Choroid plexus epithelial cell (primary cell): ENCODE measurements around the gene VRK3.

Source experiments
- DNase-seq: peaks from one replicate; pipeline ENCODE4 v3.0.0-alpha.2; 2010; ENCODE audit warnings: low read depth
- H3K4me3 ChIP-seq: 2 replicates; pipeline ENCODE4 v1.5.1; 2011; ENCODE audit warnings: low read depth, mild to moderate bottlenecking, control low read depth, low read length, moderate library complexity
- TF ChIP-seq, protein P1 (sequence below): conservative IDR thresholded peaks from 2 replicates; pipeline ENCODE4 v1.5.1; 2011; ENCODE audit warnings: low read depth, mild to moderate bottlenecking, control low read depth, inconsistent platforms, low read length, moderate library complexity

Gene VRK3

DNA sequence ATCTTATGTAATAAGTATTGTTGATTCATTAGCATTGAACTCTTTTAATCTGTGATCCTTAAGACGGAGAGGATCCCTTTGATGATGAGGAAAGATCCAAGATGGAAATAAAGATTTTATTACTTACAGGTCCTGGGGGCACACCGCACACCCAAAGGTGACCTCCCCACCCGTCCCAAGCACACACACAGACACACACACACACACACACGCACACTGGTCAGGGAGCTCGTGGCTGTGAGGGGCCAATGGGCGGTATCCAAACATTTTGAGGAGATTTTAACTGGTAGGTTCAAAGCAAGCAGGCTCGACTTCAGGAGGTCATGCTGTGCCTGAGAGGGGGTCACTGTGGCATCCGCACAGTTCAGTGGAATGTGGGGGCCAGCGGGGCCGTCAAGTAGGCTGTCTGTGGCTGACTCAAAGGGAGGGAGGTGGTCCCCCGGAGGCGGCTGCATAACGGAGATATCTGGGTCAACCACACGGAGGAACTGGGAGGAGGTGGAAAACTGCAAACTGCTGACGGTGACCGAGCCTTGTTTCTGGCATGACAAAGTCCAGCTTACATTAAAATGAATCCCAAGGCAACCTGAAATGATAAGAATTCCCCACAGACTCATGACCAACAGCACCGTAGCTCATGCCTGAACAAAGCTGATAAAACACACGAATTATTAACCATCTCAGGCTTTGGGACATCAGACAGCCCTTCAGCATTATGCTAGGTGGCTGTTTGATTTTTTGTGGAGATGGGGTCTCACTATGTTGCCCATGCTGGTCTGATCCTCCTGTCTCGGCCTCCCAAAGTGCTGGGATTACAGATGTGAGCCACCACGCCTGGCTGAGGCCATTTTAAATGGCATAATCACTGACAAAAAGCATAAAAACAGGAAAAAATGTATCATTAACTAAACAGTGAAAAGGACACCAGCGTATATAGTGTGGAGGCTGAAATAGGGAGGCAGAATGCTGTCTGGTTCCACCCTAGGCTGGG lies 43.3 kb downstream of the VRK3 start:
- TF ChIP-seq, protein P1, sequence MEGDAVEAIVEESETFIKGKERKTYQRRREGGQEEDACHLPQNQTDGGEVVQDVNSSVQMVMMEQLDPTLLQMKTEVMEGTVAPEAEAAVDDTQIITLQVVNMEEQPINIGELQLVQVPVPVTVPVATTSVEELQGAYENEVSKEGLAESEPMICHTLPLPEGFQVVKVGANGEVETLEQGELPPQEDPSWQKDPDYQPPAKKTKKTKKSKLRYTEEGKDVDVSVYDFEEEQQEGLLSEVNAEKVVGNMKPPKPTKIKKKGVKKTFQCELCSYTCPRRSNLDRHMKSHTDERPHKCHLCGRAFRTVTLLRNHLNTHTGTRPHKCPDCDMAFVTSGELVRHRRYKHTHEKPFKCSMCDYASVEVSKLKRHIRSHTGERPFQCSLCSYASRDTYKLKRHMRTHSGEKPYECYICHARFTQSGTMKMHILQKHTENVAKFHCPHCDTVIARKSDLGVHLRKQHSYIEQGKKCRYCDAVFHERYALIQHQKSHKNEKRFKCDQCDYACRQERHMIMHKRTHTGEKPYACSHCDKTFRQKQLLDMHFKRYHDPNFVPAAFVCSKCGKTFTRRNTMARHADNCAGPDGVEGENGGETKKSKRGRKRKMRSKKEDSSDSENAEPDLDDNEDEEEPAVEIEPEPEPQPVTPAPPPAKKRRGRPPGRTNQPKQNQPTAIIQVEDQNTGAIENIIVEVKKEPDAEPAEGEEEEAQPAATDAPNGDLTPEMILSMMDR, result no peak
- no peak overlapping the region for H3K4me3 ChIP-seq
- DNase-seq, result peak; percentile 19

DNA sequence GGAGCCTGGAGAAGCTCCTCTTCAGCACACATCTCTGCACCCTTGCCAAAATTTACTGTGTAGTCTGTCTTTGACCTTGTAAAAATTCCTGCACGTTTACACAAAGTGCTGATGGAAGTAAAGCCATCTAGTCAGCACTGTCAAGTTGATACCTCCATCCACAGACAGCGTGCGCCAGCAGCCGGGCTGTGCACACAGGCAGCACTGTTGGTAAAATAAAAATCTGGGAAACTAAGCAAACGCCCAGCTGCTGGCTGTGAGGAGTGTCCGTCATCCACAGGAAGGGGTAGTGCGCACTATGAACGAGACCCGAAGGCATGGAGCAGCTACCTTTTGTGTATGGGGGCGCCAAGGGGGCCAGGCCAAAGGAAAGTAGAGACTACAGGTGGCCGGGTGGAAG lies 46.8 kb downstream of the VRK3 start:
- no peak for DNase-seq
- TF ChIP-seq, protein P1, result no peak
- no peak overlapping the region for H3K4me3 ChIP-seq

DNA sequence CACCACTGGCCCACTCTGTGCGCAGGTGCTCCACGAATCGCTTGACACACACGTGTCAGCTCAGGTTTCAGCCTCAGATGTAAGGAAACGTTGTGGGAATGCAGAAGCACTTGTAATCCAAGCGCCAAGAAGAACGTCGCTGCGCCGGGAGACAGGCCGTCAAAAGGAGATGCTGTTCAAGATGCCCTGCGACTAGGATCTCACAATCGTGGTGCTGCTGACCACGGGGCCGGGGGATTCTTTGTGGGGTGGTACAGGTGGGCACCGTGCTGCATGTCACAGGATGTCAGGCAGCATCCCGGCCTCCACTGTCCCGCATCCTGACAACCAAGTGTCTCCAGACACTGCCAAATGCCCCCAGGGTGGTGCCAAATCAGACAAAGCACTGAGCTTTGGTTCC lies 47.3 kb downstream of the VRK3 start:
- H3K4me3 ChIP-seq, result no peak overlapping the region
- TF ChIP-seq, protein P1, result no peak
- no peak for DNase-seq

DNA sequence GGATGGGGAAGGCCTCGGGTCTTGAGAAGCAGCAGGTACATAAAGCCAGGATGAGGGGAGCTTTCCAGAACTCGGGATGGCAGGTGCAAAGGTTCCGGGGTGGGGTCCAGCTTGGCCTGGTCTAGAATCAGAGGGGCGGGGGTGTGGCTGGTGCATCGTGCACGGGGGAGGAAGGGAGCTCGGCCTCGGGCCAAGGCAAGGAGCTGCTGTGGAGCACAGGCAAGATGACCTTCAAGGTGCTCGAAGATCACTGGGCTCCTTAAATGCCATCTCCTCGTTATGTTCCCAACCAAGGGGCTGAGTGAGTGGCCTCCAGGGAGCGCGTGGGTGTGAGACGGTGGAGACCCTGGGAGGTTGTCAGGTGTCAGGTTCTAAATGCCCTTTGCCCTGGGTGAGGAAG lies 48.1 kb downstream of the VRK3 start:
- DNase-seq, result no peak
- TF ChIP-seq, protein P1, result no peak
- H3K4me3 ChIP-seq, result no peak overlapping the region

DNA sequence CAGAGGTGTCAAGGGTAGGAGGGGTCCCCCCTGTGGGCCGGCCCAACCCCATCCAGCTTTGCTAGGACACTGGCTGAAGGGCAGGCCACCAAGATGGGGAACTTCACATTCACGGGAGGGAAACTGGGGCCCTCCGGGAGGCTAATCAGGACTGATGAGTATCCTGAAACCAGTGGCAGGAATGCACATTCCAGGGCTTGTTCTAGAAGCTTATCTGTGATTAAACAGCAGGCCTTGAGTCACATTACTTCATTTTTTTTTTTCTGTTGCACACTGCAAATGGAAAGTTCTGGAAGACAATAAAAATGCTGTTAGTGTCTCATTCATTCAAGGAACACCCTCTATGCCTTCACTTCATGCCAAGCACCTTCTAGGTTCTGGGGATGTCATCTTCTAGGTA lies 48.7 kb downstream of the VRK3 start:
- peak; percentile 27 for DNase-seq
- TF ChIP-seq, protein P1, result no peak
- no peak overlapping the region for H3K4me3 ChIP-seq

DNA sequence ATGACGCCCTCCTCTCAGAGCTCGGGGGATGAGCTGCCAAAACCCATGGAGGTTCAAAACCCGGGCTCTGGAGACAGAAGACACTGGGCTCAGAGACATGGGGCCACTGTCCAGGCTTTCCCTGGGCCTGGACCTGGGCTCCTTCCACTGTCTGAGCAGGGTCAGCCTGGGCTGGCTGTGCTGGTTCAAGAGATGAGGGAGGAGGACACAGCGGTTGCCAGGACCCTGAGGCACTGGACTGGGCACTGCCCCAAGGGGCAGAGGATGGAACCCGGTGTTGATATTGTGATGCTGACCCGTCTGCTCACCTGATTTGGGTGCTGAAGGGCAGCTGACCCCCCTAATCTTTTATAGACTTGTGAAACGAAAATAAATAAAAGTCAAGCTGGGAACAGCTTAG lies 50.1 kb downstream of the VRK3 start:
- TF ChIP-seq, protein P1, result no peak

DNA sequence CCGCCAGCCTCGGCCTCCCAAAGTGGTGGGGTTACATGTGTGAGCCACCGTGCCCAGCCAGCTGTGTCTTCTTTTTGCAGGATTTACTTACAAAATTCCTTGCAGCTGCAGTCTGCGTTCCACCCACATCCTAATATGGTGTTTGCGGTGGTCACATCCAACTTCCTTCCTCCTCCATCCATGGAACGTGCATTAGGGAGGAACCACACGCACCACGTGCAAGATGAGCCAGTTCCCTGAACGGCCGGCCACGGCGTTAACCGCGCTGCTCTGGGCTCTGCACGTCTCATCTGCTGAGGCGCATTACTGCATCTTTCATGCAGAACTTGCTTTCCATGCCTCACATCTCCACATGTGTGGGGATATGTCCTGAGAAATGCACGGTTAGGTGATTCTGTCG lies 51.2 kb downstream of the VRK3 start:
- TF ChIP-seq, protein P1, result no peak
- no peak for DNase-seq
- no peak overlapping the region for H3K4me3 ChIP-seq

More for the DNA sequence above, 50.1 kb downstream of the VRK3 start:
- H3K4me3 ChIP-seq, result no peak overlapping the region
- no peak for DNase-seq
